H9 (cell line): ENCODE data around the gene ERMP1. TPM values are rescaled to one million over a fixed set of nuclear protein-coding genes. Genes with fewer than 3 reads are reported as not detected.

ENCODE experiments used
- DNase-seq: peaks from one replicate; pipeline ENCODE4 v3.0.0-alpha.2; 2017
- H2AFZ ChIP-seq: one replicate; pipeline ENCODE4 v1.6.1; 2013; ENCODE audit warnings: mild to moderate bottlenecking, low read length, control low read depth, moderate library complexity
- H2AK5ac ChIP-seq: 2 replicates; pipeline ENCODE4 v1.6.1; 2013; ENCODE audit warnings: low read length, control low read depth, mixed read lengths; ENCODE audit not compliant: insufficient read length
- H2BK120ac ChIP-seq: one replicate; pipeline ENCODE4 v1.6.1; 2013; ENCODE audit warnings: low read depth, mild to moderate bottlenecking, low read length, control low read depth, inconsistent platforms; ENCODE audit not compliant: poor library complexity, severe bottlenecking
- H2BK12ac ChIP-seq: 2 replicates; pipeline ENCODE4 v1.6.1; 2013; ENCODE audit warnings: low read length, control low read depth, mixed read lengths, low read depth; ENCODE audit not compliant: insufficient read length
- H2BK15ac ChIP-seq: 2 replicates; pipeline ENCODE4 v1.6.1; 2013; ENCODE audit warnings: low read depth, low read length, control low read depth
- H2BK20ac ChIP-seq: one replicate; pipeline ENCODE4 v1.6.1; 2013; ENCODE audit warnings: low read depth, mild to moderate bottlenecking, low read length, control low read depth, inconsistent platforms; ENCODE audit not compliant: poor library complexity, severe bottlenecking
- H2BK5ac ChIP-seq: 2 replicates; pipeline ENCODE4 v1.6.1; 2013; ENCODE audit warnings: low read length, control low read depth, mixed read lengths; ENCODE audit not compliant: insufficient read length
- H3K14ac ChIP-seq: 2 replicates; pipeline ENCODE4 v1.6.1; 2013; ENCODE audit warnings: low read length, control low read depth; ENCODE audit not compliant: insufficient read depth
- H3K18ac ChIP-seq: 2 replicates; pipeline ENCODE4 v1.6.1; 2013; ENCODE audit warnings: low read depth, mild to moderate bottlenecking, mixed read lengths, low read length, control low read depth; ENCODE audit not compliant: insufficient read length
- H3K23ac ChIP-seq: 2 replicates; pipeline ENCODE4 v1.6.1; 2013; ENCODE audit warnings: low read length, control low read depth, mixed read lengths, low read depth; ENCODE audit not compliant: insufficient read length
- H3K23me2 ChIP-seq: 2 replicates; pipeline ENCODE4 v1.6.1; 2013; ENCODE audit warnings: low read depth, mild to moderate bottlenecking, mixed read lengths, low read length, control low read depth; ENCODE audit not compliant: insufficient read length, poor library complexity, severe bottlenecking
- H3K27ac ChIP-seq: 2 replicates; pipeline ENCODE4 v1.5.1; 2013; ENCODE audit warnings: low read length, control low read depth, mixed read lengths, low read depth; ENCODE audit not compliant: insufficient read length
- H3K27me3 ChIP-seq: 2 replicates; pipeline ENCODE4 v1.6.1; 2013; ENCODE audit warnings: low read length, control low read depth, inconsistent platforms; ENCODE audit not compliant: insufficient read depth
- H3K4ac ChIP-seq: 2 replicates; pipeline ENCODE4 v1.6.1; 2013; ENCODE audit warnings: low read depth, mild to moderate bottlenecking, control low read depth, inconsistent platforms, low read length, moderate library complexity
- H3K4me1 ChIP-seq: 2 replicates; pipeline ENCODE4 v1.6.1; 2013; ENCODE audit warnings: low read length, control low read depth, inconsistent platforms; ENCODE audit not compliant: insufficient read depth
- H3K4me2 ChIP-seq: 2 replicates; pipeline ENCODE4 v1.6.1; 2013; ENCODE audit warnings: low read length, control low read depth, mixed read lengths; ENCODE audit not compliant: insufficient read length, insufficient read depth
- H3K56ac ChIP-seq: 2 replicates; pipeline ENCODE4 v1.6.1; 2013; ENCODE audit warnings: low read depth, mild to moderate bottlenecking, mixed read lengths, low read length, control low read depth; ENCODE audit not compliant: insufficient read length
- H3K79me1 ChIP-seq: 2 replicates; pipeline ENCODE4 v1.6.1; 2013; ENCODE audit warnings: low read depth, mild to moderate bottlenecking, moderate library complexity, low read length, control low read depth, inconsistent platforms; ENCODE audit not compliant: insufficient read depth, poor library complexity, severe bottlenecking
- H3K79me2 ChIP-seq: 2 replicates; pipeline ENCODE4 v1.6.1; 2013; ENCODE audit warnings: low read length, control low read depth, inconsistent platforms; ENCODE audit not compliant: insufficient read depth
- H3K9ac ChIP-seq: 2 replicates; pipeline ENCODE4 v1.6.1; 2013; ENCODE audit warnings: low read length, control low read depth, mixed read lengths; ENCODE audit not compliant: insufficient read length; ENCODE audit errors: extremely low read depth
- H3K9me3 ChIP-seq: one replicate; pipeline ENCODE4 v1.6.1; 2013; ENCODE audit warnings: low read depth, low read length, inconsistent platforms; ENCODE audit not compliant: control insufficient read depth
- H3T11ph ChIP-seq: one replicate; pipeline ENCODE4 v1.6.1; 2013; ENCODE audit warnings: mild to moderate bottlenecking, low read length, control low read depth, inconsistent platforms
- H4K20me1 ChIP-seq: one replicate; pipeline ENCODE4 v1.6.1; 2013; ENCODE audit not compliant: control insufficient read depth, insufficient read length, insufficient read depth
- H4K5ac ChIP-seq: 2 replicates; pipeline ENCODE4 v1.6.1; 2013; ENCODE audit warnings: low read depth, mild to moderate bottlenecking, mixed read lengths, low read length, control low read depth; ENCODE audit not compliant: insufficient read length
- H4K8ac ChIP-seq: replicated peaks from 2 replicates; pipeline ENCODE4 v1.6.1; 2013; ENCODE audit warnings: low read length, control low read depth, mixed read lengths, low read depth; ENCODE audit not compliant: insufficient read length
- H4K91ac ChIP-seq: 2 replicates; pipeline ENCODE4 v1.6.1; 2013; ENCODE audit warnings: low read depth, mild to moderate bottlenecking, moderate library complexity, mixed read lengths, low read length, control low read depth; ENCODE audit not compliant: insufficient read length
- H3K27ac Mint-ChIP-seq, 3 experiments: 2 replicates in 2 of 3; 3 replicates in 1 of 3; pipeline ENCODE4 v1.8.0; 2020 to 2021; ENCODE audit warnings: mixed read lengths in 3 of 3, mild to moderate bottlenecking in 1 of 3, moderate library complexity in 1 of 3
- H3K27me3 Mint-ChIP-seq: 2 replicates; pipeline ENCODE4 v1.8.0; 2021; ENCODE audit warnings: low read depth, mild to moderate bottlenecking, moderate library complexity, mixed read lengths
- H3K36me3 Mint-ChIP-seq, 3 experiments: 2 replicates in 2 of 3; 3 replicates in 1 of 3; pipeline ENCODE4 v1.8.0; 2020 to 2021; ENCODE audit warnings: low read depth in 3 of 3, mixed read lengths in 3 of 3; ENCODE audit not compliant: insufficient read depth in 1 of 3
- H3K4me1 Mint-ChIP-seq, 2 experiments: 2 replicates each; pipeline ENCODE4 v1.8.0; 2020; ENCODE audit warnings: mixed read lengths in 2 of 2
- H3K4me3 Mint-ChIP-seq, 2 experiments: 2 replicates in 1 of 2; 3 replicates in 1 of 2; pipeline ENCODE4 v1.8.0; 2020 to 2021; ENCODE audit warnings: mild to moderate bottlenecking in 2 of 2, mixed read lengths in 2 of 2, moderate library complexity in 1 of 2
- H3K9me3 Mint-ChIP-seq, 2 experiments: 2 replicates in 1 of 2; 3 replicates in 1 of 2; pipeline ENCODE4 v1.8.0; 2020; ENCODE audit warnings: mild to moderate bottlenecking in 2 of 2, mixed read lengths in 2 of 2, moderate library complexity in 1 of 2
- CTCF ChIP-seq: fragments of 200-600 bp; sonication (generic); conservative IDR thresholded peaks from 3 replicates; pipeline ENCODE4 v1.8.0; 2021; ENCODE audit warnings: antibody characterized with exemption, mild to moderate bottlenecking
- WGBS: extraction: QIAGEN DNeasy Blood & Tissue Kit; methylation state at CpG from one replicate; pipeline ENCODE4 v1.1.7; 2013; ENCODE audit warnings: missing lambda C conversion rate, low lambda C conversion rate, mixed read lengths; ENCODE audit not compliant: insufficient read length; ENCODE audit errors: extremely low coverage; 5-methylcytosine and 5-hydroxymethylcytosine counted together
- total RNA-seq: library from RNA; stranded (reverse); gene quantifications from 2 replicates; pipeline ENCODE4 v1.2.1, GENCODE V29; 2021

Gene ERMP1
- total RNA-seq, 1 experiment from 2014 or later = 20.2 TPM

- Histone ChIP-seq H3K9me3 (no peaks in the 10 kb centered on the region), H4K5ac (no peak overlapping the region), H2BK15ac (no peak overlapping the region), H3K4me1 (0 out of 2 replicates have a peak, but pooled peaks cover 4% of the 10 kb centered on the region), H3K4me2 (no peak overlapping the region), H2BK5ac (no peak overlapping the region), H3K14ac (no peak overlapping the region), H3K4ac (no peak overlapping the region), H3K79me1 (no peaks in the 10 kb centered on the region), H3T11ph (no peak overlapping the region), H3K27me3 (no peaks in the 10 kb centered on the region), H3K9ac (no peak overlapping the region), H2AK5ac (no peak overlapping the region), H3K79me2 (no peaks in the 10 kb centered on the region), H2BK12ac (no peak overlapping the region), H3K18ac (no peak overlapping the region), H3K56ac (no peak overlapping the region), H2BK20ac (no peak overlapping the region), H3K23me2 (no peaks in the 10 kb centered on the region), H2AFZ (no peak overlapping the region), H4K91ac (no peak overlapping the region), H4K20me1 (no peaks in the 10 kb centered on the region), H3K23ac (no peak overlapping the region), H4K8ac (no peak overlapping the region), H2BK120ac (no peak overlapping the region), H3K27ac (no peak overlapping the region)
- peak; percentile 29; the same call in 2 of the 3 replicates for TF ChIP-seq CTCF
- peaks cover 2 to 3% of the 10 kb centered on the region in 2 experiments; a peak in 2 of 5 replicates for H3K9me3 Mint-ChIP-seq
- no peak overlapping the region for H3K27ac Mint-ChIP-seq
- DNase-seq = peak; percentile 69
- no peaks in the 10 kb centered on the region for H3K27me3 Mint-ChIP-seq
- H3K36me3 Mint-ChIP-seq = no peaks in the 10 kb centered on the region
- H3K4me3 Mint-ChIP-seq = no peak overlapping the region
- H3K4me1 Mint-ChIP-seq = peaks cover 7 to 10% of the 10 kb centered on the region in 2 experiments
- no CpG with 5 or more reads among the region's 7 CpGs for WGBS
Measured at GRCh38 chr9:5876711-5877110, 43.8 kb upstream of the ERMP1 start.
